A549 (cell line): Measurements from ENCODE around the gene TXN2. TPM values are rescaled to one million over a fixed set of nuclear protein-coding genes. Genes with fewer than 3 reads are reported as not detected.

Experiments used
- ATAC-seq, 2 experiments: fragments of 200-7000 bp in 1 of 2; fragments of >200 bp in 1 of 2; cut with Nextera tagmentation in 1 of 2; cut with Tn5 transposase in 1 of 2; 3 replicates each; pipeline versions ENCODE4 v1.8.0 to v1.9.1; 2018 to 2020; ENCODE audit warnings: mild to moderate bottlenecking in 1 of 2, moderate library complexity in 1 of 2
- CTCF ChIA-PET: fragments of 300-600 bp; sonication (Branson Sonifier 250); formaldehyde crosslinking; extraction: SDS; loops from one replicate; lab custom pipeline; 2021; ENCODE audit warnings: antibody characterized with exemption, inconsistent platforms; lab: Yijun Ruan, JAX
- POLR2A ChIA-PET: fragments of 350-600 bp; formaldehyde crosslinking; extraction: SDS; loops from one replicate; lab custom pipeline; 2021; ENCODE audit warnings: antibody characterized with exemption, inconsistent platforms; lab: Yijun Ruan, JAX
- DNase-seq, 2 experiments: peaks; one replicate each; pipeline versions ENCODE4 v3.0.0 to v3.0.0-alpha.2; 2011 to 2016; ENCODE audit warnings: low read depth in 1 of 2, low spot score in 1 of 2
- FAIRE-seq: peaks from 2 replicates; lab custom pipeline; 2011; peaks lifted over from hg19 to GRCh38; lab: Jason Lieb, UNC
- H3K27ac ChIP-seq, 2 experiments: fragments of >200 bp; sonication (Bioruptor Twin); formaldehyde crosslinking; 3 replicates each; pipeline ENCODE4 v1.5.1; 2016 to 2017
- H3K4me1 ChIP-seq: fragments of >200 bp; sonication (Bioruptor Twin); formaldehyde crosslinking; 3 replicates; pipeline ENCODE4 v1.6.1; 2016
- H3K4me2 ChIP-seq: fragments of >200 bp; sonication (Bioruptor Twin); formaldehyde crosslinking; 3 replicates; pipeline ENCODE4 v1.6.1; 2016
- H3K4me3 ChIP-seq: fragments of >200 bp; sonication (Bioruptor Twin); formaldehyde crosslinking; 3 replicates; pipeline ENCODE4 v1.5.1; 2016
- H3K9me3 ChIP-seq: fragments of >200 bp; sonication (Bioruptor Twin); formaldehyde crosslinking; 3 replicates; pipeline ENCODE4 v1.6.1; 2016
- CBX8 ChIP-seq: fragments of 200-600 bp; sonication (generic); IDR thresholded peaks from 2 replicates; pipeline ENCODE4 v1.6.1; 2016
- CHD4 ChIP-seq: fragments of 200-600 bp; sonication (generic); IDR thresholded peaks from 2 replicates; pipeline ENCODE4 v1.6.1; 2016; ENCODE audit warnings: antibody characterized with exemption, mild to moderate bottlenecking, borderline replicate concordance
- EHF ChIP-seq: fragments of 250-450 bp; sonication (Bioruptor Pico); IDR thresholded peaks from 2 replicates; pipeline ENCODE4 v1.5.0; 2020; ENCODE audit warnings: mild to moderate bottlenecking
- EHMT2 ChIP-seq: fragments of 200-600 bp; sonication (generic); IDR thresholded peaks from 2 replicates; pipeline ENCODE4 v1.6.1; 2016; ENCODE audit warnings: antibody characterized with exemption, low read depth, mild to moderate bottlenecking, moderate library complexity
- HOXA7 ChIP-seq: fragments of 250-450 bp; sonication (Bioruptor Pico); IDR thresholded peaks from 2 replicates; pipeline ENCODE4 v1.5.0; 2020; ENCODE audit warnings: mild to moderate bottlenecking, moderate library complexity
- RARB ChIP-seq: fragments of 250-450 bp; sonication (Bioruptor Pico); IDR thresholded peaks from 2 replicates; pipeline ENCODE4 v1.8.0; 2021; ENCODE audit warnings: mild to moderate bottlenecking, moderate library complexity
- SREBF2 ChIP-seq: fragments of 450-650 bp; IDR thresholded peaks from 2 replicates; pipeline ENCODE4 v1.6.1; 2014; ENCODE audit warnings: mild to moderate bottlenecking, moderate library complexity
- USF2 ChIP-seq: fragments of 450-650 bp; IDR thresholded peaks from 2 replicates; pipeline ENCODE4 v1.6.1; 2014; ENCODE audit warnings: antibody characterized with exemption
- WGBS: methylation state at CpG from one replicate; pipeline ENCODE4 v1.1.6; 2017; ENCODE audit errors: missing lambda C conversion rate; 5-methylcytosine and 5-hydroxymethylcytosine counted together
- polyA plus RNA-seq, 4 experiments: library from polyadenylated mRNA; depleted of rRNA in 3 of 4; stranded (reverse); fragments of >200 nt; fragmentation: RNase III in 1 of 4; extraction: RNeasy Plus Mini Kit Qiagen cat#74134 plus additional on column Dnase treatment in 1 of 4; gene quantifications; 2 replicates in 3 of 4; 3 replicates in 1 of 4; pipeline ENCODE4 v1.2.3, GENCODE V29; 2011 to 2017
- small RNA-seq, 6 experiments: library from RNA; depleted of rRNA; stranded (forward); fragments of <200 nt; gene quantifications; one replicate each; pipeline ENCODE3, GENCODE V24; 2012
- TF ChIP-seq, protein P1 (sequence below): IDR thresholded peaks from 2 replicates; pipeline ENCODE4 v1.6.1; 2012
- TF ChIP-seq, protein P2 (sequence below): fragments of >200 bp; sonication (Bioruptor Twin); formaldehyde crosslinking; IDR thresholded peaks from 2 replicates; pipeline ENCODE4 v1.6.1; 2016

TXN2 gene
- polyA plus RNA-seq, 2 of the 4 experiments (the other 2 are of a cell fraction), result 82.2 to 89.6 TPM

DNA sequence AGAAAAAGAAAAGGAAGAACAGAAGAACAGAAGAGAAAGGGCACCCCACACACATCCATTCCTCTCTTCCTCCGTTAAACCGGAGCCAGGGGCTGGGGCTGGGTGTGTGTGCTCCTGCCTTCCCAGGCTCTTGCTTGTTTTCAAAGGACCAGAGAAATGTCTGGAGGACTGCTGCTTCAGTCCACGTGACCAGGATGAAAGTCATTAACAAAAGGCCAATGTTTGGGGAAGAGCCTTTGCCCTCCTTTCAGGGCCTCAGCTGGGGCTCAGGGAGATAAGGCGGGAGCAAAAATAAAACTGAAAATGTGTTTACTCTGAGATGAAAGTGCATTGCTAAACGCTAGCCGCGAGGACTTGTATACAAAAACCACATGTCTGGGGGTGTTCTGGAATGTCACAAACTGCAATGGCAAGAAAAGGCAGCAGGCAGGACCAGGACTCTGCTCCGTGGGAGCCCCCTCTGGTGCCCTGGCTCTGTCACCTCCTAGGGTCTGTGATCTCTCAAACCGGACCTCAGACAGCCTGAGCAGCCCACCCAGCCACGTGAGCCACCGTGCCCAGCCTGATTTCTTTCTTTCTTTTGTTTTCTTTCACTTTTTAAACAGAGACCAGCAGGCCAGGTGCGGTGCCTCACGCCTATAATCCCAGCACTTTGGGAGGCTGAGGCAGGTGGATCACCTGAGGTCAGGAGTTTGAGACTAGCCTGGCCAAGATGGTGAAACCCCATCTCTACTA lies 62.1 kb downstream of the TXN2 start:
- FAIRE-seq, result no peak
- peak; percentile 40 to 47; a peak in 4 of 6 replicates for ATAC-seq
- peak overlapping the region; percentile 40 to 70; a peak in 4 of 6 replicates for H3K27ac ChIP-seq
- ChIA-PET POLR2A (interaction anchor here (0.8 kb wide), 1 partner anchor 31 kb away, joined by 3 read pairs; no protein-coding TSS in a partner anchor), CTCF (interaction anchor here (1.3 kb wide), 1 partner anchor 10 kb away, joined by 3 read pairs; no protein-coding TSS in a partner anchor)
- no peak for DNase-seq
- peaks cover 8% of the 10 kb centered on the region; the same call in 2 of the 3 replicates for H3K4me1 ChIP-seq
- no peaks in the 10 kb centered on the region for H3K9me3 ChIP-seq
- no peak overlapping the region for H3K4me3 ChIP-seq
- 56% methylated on average over 13 of the region's 13 CpGs for WGBS
- H3K4me2 ChIP-seq, result peak overlapping the region; percentile 51
- TF ChIP-seq SREBF2 (no peak), USF2 (0 out of 2 replicates have a peak, but pooled peaks have one; percentile 19), EHF (no peak), CBX8 (no peak), HOXA7 (CRISPR knock-in tag) (no peak)
- TF ChIP-seq, all 56 proteins: peak for 1

- peak in 1 of 2 experiments; percentile 34; a peak in 2 of 6 replicates for ATAC-seq
- TF ChIP-seq CBX8, result no peak
- TF ChIP-seq, protein P1, sequence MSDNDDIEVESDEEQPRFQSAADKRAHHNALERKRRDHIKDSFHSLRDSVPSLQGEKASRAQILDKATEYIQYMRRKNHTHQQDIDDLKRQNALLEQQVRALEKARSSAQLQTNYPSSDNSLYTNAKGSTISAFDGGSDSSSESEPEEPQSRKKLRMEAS, result no peak
- no peak for TF ChIP-seq CHD4
- no peak for TF ChIP-seq EHMT2
- no peak for TF ChIP-seq RARB (CRISPR knock-in tag)
- TF ChIP-seq, protein P2, sequence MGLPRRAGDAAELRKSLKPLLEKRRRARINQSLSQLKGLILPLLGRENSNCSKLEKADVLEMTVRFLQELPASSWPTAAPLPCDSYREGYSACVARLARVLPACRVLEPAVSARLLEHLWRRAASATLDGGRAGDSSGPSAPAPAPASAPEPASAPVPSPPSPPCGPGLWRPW, result no peak
- H3K9me3 ChIP-seq, result no peaks in the 10 kb centered on the region
- CTCF ChIA-PET, result no interaction called here
- POLR2A ChIA-PET, result no interaction called here
- H3K4me3 ChIP-seq, result no peak overlapping the region
- no peak overlapping the region for H3K4me2 ChIP-seq
- no peak for FAIRE-seq
- H3K27ac ChIP-seq, result peak overlapping the region in 1 of 2 experiments; percentile 53; a peak in 2 of 6 replicates
- peaks cover 12% of the 10 kb centered on the region; the same call in 2 of the 3 replicates for H3K4me1 ChIP-seq
- WGBS, result 68% methylated on average over 9 of the region's 9 CpGs
- no peak for DNase-seq
Observed at GRCh38 chr22:36417281-36417686, 64.2 kb downstream of the TXN2 start.

Small RNA genes lying within 50 kb of the gene (small RNA-seq; reads per million reads assigned to genes)
- gene RF00019, result 0 reads per million in 6 experiments

Other genes with a start within 250 kb of the TXN2 start
- gene APOL2, start 242.1 kb downstream of the TXN2 start, polyA plus RNA-seq (2011; rRNA removed), result 8.7 and 12.3 TPM in 2 replicates
- gene APOL2, start 242.1 kb downstream of the TXN2 start, polyA plus RNA-seq (2017; fragmentation: RNase III; extraction: RNeasy Plus Mini Kit Qiagen cat#74134 plus additional on column Dnase treatment), result 21.5 to 23.8 TPM (median 23.1 TPM) in 3 replicates
- gene APOL1, start 228.5 kb downstream of the TXN2 start, polyA plus RNA-seq (2011; rRNA removed), result 2.0 and 3.3 TPM in 2 replicates
- 5.2 to 7.6 TPM (median 6.5 TPM) in 3 replicates for gene APOL1, start 228.5 kb downstream of the TXN2 start, polyA plus RNA-seq (2017; fragmentation: RNase III; extraction: RNeasy Plus Mini Kit Qiagen cat#74134 plus additional on column Dnase treatment)
- 92.1 and 162 TPM in 2 replicates for gene MYH9, start 93.7 kb downstream of the TXN2 start, polyA plus RNA-seq (2011; rRNA removed)
- gene MYH9, start 93.7 kb downstream of the TXN2 start, polyA plus RNA-seq (2017; fragmentation: RNase III; extraction: RNeasy Plus Mini Kit Qiagen cat#74134 plus additional on column Dnase treatment), result 158 to 215 TPM (median 167 TPM) in 3 replicates
- gene FOXRED2, start 25.4 kb upstream of the TXN2 start, polyA plus RNA-seq (2011; rRNA removed), result 5.7 and 7.2 TPM in 2 replicates
- gene FOXRED2, start 25.4 kb upstream of the TXN2 start, polyA plus RNA-seq (2017; fragmentation: RNase III; extraction: RNeasy Plus Mini Kit Qiagen cat#74134 plus additional on column Dnase treatment), result 11.6 to 12.3 TPM (median 12.3 TPM) in 3 replicates
- gene EIF3D, start 47.5 kb upstream of the TXN2 start, polyA plus RNA-seq (2011; rRNA removed), result 304 and 326 TPM in 2 replicates
- gene EIF3D, start 47.5 kb upstream of the TXN2 start, polyA plus RNA-seq (2017; fragmentation: RNase III; extraction: RNeasy Plus Mini Kit Qiagen cat#74134 plus additional on column Dnase treatment), result 171 to 209 TPM (median 186 TPM) in 3 replicates
- not detected in 2 replicates for gene CACNG2, start 222.1 kb upstream of the TXN2 start, polyA plus RNA-seq (2011; rRNA removed)
- gene CACNG2, start 222.1 kb upstream of the TXN2 start, polyA plus RNA-seq (2017; fragmentation: RNase III; extraction: RNeasy Plus Mini Kit Qiagen cat#74134 plus additional on column Dnase treatment), result not detected in 3 replicates